Psoas muscle (tissue), 8 donors: ENCODE measurements around the gene CDKL4. TPM values are rescaled to one million over a fixed set of nuclear protein-coding genes. Genes with fewer than 3 reads are reported as not detected.
"Not testable (repeated sequence)": the region's sequence is repeated elsewhere in the genome, so short reads cannot be mapped to it uniquely, and the experiment has no call there.

Source experiments
- ATAC-seq, 4 donors: fragments of 200-7000 bp; cut with Tn5 transposase; one replicate each; pipeline ENCODE4 v1.9.1; 2020; ENCODE audit warnings: moderate library complexity in 3 of 4, mild to moderate bottlenecking in 2 of 4
- DNase-seq, 2 donors: peaks; one replicate each; pipeline ENCODE4 v3.0.0-alpha.2; 2020
- H3K27ac ChIP-seq: fragments of 200-600 bp; one replicate; pipeline ENCODE4 v1.8.0; 2022
- H3K27me3 ChIP-seq, 3 donors: fragments of 200-600 bp in 1 of 3; one replicate each; pipeline versions ENCODE4 v1.6.1 to v1.8.0; 2013 to 2022; ENCODE audit warnings: low read length in 2 of 3, mild to moderate bottlenecking in 2 of 3, moderate library complexity in 1 of 3; ENCODE audit not compliant: insufficient read depth in 3 of 3
- H3K36me3 ChIP-seq, 2 donors: fragments of 200-600 bp in 1 of 2; one replicate each; pipeline versions ENCODE4 v1.6.1 to v1.8.0; 2013 to 2022; ENCODE audit warnings: low read depth in 1 of 2, mild to moderate bottlenecking in 1 of 2, moderate library complexity in 1 of 2; ENCODE audit not compliant: insufficient read depth in 1 of 2
- H3K4me1 ChIP-seq: fragments of 200-600 bp; one replicate; pipeline ENCODE4 v1.8.0; 2022
- H3K4me3 ChIP-seq: fragments of 200-600 bp; one replicate; pipeline ENCODE4 v1.8.0; 2022; ENCODE audit warnings: mild to moderate bottlenecking
- H3K9me3 ChIP-seq: fragments of 200-600 bp; one replicate; pipeline ENCODE4 v1.8.0; 2022
- CTCF ChIP-seq: fragments of 200-600 bp; IDR thresholded peaks from one replicate; pipeline ENCODE4 v1.8.0; 2022; ENCODE audit warnings: antibody characterized with exemption
- WGBS, 3 donors: extraction: QIAGEN DNeasy Blood & Tissue Kit; methylation state at CpG; one replicate each; pipeline versions ENCODE4 v1.1.6 to v1.1.7; 2013; 5-methylcytosine and 5-hydroxymethylcytosine counted together
- intact Hi-C, 2 donors: fragments of 100-400 bp; cut with DNase I; formaldehyde crosslinking; loops; one replicate each; pipeline versions ENCODE4 v1.11.0 to v1.14.2; 2022
- polyA plus RNA-seq, 3 donors: library from polyadenylated mRNA; stranded (reverse); fragments of 200-250 nt; gene quantifications; one replicate each; pipeline ENCODE4 v1.2.3, GENCODE V29; 2013
- total RNA-seq, 4 donors: library from RNA; stranded (reverse); fragmentation: NEBNext Ultra II Directional in 2 of 4; extraction: Animal tissue kit (Norgen Biotek cat#: 25700) in 2 of 4; gene quantifications; one replicate each; pipeline versions ENCODE4 v1.2.1 to v1.2.4, GENCODE V29; 2021 to 2023
- donor health status: healthy with polysubstance abuse.
- donor health status: DM: no; HTN: no; CAD: no; lungs with moderate emphysema.
- donor health status: Bipolar disorder and iron deficiency.
- donor health status: healthy.
- donor health status: DM: yes; HTN: yes; CAD: no.
- donor health status: DM: no; HTN: no; CAD: no.
- donor health status: DM: no; HTN: no; CAD: no.
- donor health status: DM: yes; HTN: yes; CAD: no.

The CDKL4 gene
- total and polyA plus RNA-seq, 7 donors, result 0.06 to 0.99 (median 0.44) TPM; not detected in 3

DNA sequence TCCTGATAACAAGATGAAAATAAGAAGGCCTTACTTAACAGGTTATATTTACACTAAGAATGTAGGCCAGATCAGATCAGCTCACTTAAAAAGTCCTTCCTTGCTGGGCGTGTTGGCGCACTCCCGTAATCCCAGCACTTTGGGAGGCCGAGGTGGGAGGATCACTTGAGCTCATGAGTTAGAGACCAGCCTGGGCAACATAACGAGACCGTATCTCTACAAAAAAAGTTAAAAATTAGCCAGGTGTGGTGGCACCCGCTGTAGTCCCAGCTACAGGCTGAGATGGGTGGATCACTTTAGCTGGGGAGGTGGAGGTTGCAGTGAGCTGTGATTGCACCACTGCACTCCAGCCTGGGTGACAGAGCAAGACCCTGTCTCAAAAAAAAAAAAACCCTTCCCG, 69.7 kb downstream of the CDKL4 start:
- no peaks in the 10 kb centered on the region for H3K4me1 ChIP-seq
- no peak for ATAC-seq
- no peak overlapping the region for H3K4me3 ChIP-seq
- no peak overlapping the region for H3K27ac ChIP-seq
- H3K27me3 ChIP-seq, result no peaks in the 10 kb centered on the region
- no peaks in the 10 kb centered on the region for H3K9me3 ChIP-seq
- no peak for TF ChIP-seq CTCF
- H3K36me3 ChIP-seq, result no peaks in the 10 kb centered on the region
- no peak for DNase-seq
- WGBS, 3 donors, result 93 to 95% (median 94%) methylated on average over 8 of the region's 8 CpGs
- intact Hi-C loops, result no loop called here

DNA sequence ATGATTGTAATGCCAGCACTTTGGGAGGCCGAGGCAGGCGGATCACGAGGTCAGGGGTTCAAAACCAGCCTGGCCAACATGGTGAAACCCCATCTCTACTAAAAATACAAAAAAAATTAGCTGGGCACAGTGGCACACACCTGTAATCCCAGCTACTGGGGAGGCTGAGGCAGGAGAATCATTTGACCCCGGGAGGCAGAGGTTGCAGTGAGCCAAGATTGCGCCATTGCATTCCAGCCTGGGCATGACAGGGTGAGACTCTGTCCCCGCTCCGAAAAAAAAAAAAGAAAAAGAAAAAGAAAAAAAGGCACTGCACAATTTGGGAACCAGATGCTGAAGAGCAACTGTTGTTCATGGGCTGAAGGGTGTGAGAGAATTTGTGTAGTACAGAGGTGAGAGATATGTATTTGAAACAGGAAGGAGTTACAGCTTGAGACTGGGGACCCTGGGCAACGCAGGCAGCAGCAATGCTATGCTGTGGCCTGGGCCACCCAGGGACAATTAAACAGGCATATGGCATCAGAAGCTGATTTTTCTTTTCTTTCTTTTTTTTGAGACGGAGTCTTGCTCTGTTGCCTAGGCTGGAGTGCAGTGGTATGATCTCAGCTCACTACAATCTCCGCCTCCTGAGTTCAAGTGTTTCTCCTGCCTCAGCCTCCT, 71.6 kb downstream of the CDKL4 start:
- intact Hi-C loops, H3K27me3 ChIP-seq, DNase-seq, H3K9me3 ChIP-seq, H3K4me1 ChIP-seq, H3K4me3 ChIP-seq, H3K36me3 ChIP-seq, ATAC-seq, H3K27ac ChIP-seq: not testable (repeated sequence)
- 94 to 95% (median 94%) methylated on average over 10 of the region's 10 CpGs for WGBS, 3 donors

- intact Hi-C loops, result no loop called here
- TF ChIP-seq CTCF, result no peak
- H3K4me1 ChIP-seq, result no peaks in the 10 kb centered on the region
- DNase-seq, result no peak
- WGBS, 3 donors, result 94 to 95% (median 94%) methylated on average over 7 of the region's 7 CpGs
- H3K4me3 ChIP-seq, result no peak overlapping the region
- H3K27ac ChIP-seq, result no peak overlapping the region
- H3K27me3 ChIP-seq, result no peaks in the 10 kb centered on the region
- no peaks in the 10 kb centered on the region for H3K36me3 ChIP-seq
- ATAC-seq, result no peak
- no peaks in the 10 kb centered on the region for H3K9me3 ChIP-seq
These were observed 72.1 kb downstream of the CDKL4 start for GRCh38 chr2:39171621-39172020.

GRCh38 chr2:39164089-39164488, 79.7 kb downstream of the CDKL4 start:
- Histone ChIP-seq H3K9me3 (no peaks in the 10 kb centered on the region), H3K36me3 (no peaks in the 10 kb centered on the region), H3K4me3 (no peak overlapping the region), H3K4me1 (peaks cover 13% of the 10 kb centered on the region), H3K27me3 (no peaks in the 10 kb centered on the region), H3K27ac (no peak overlapping the region)
- WGBS, 3 donors, result 88 to 92% (median 91%) methylated on average over 4 of the region's 4 CpGs
- ATAC-seq (no peak), DNase-seq (no peak)
- intact Hi-C loops, result no loop called here
- TF ChIP-seq CTCF, result no peak

DNA sequence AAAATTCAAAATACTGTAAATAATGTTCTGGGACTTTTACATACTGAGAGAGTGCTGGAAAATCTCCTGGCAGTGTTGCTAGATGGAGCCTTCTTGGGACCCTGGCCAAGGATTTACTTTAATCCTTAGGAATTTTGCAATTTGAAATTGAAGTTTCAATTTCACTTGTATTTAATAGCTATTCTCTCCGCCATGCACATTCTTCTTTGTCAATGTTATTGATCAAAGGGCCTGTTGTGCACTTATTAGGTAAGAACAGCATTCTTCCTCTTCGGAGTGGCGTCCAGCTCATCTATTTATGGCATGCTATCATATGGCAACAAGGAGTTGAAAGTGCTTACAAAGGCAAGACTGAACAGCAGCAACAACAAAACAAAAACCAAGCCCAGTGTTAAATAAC, 82.8 kb downstream of the CDKL4 start:
- 24 to 32% (median 25%) methylated on average over 3 of the region's 3 CpGs for WGBS, 3 donors
- H3K4me1 ChIP-seq, result peaks cover 13% of the 10 kb centered on the region
- intact Hi-C loops, result no loop called here
- DNase-seq (no peak), ATAC-seq (peak in 2 of 4 donors; percentile 50 to 80)
- no peak overlapping the region for H3K27ac ChIP-seq
- H3K27me3 ChIP-seq, result no peaks in the 10 kb centered on the region
- no peaks in the 10 kb centered on the region for H3K36me3 ChIP-seq
- peak overlapping the region; percentile 15 for H3K4me3 ChIP-seq
- no peak for TF ChIP-seq CTCF
- H3K9me3 ChIP-seq, result no peaks in the 10 kb centered on the region
